Measurements from ENCODE around the gene KCNE1. TPM values are rescaled to one million over a fixed set of nuclear protein-coding genes. Genes with fewer than 3 reads are reported as not detected.
A peak's percentile ranks its signal among the peaks of the same experiment; 100 is the strongest.

Gene KCNE1
- total and polyA plus RNA-seq, 2 of the 13 experiments (the other 11 are each of a cell fraction or from before 2014, with no cell fraction given): 0.35 TPM; not detected in 1

- TF ChIP-seq POGZ (CRISPR knock-in tag; IDR thresholded peaks at IDR 0.05) (peak; percentile 57; the same call in 1 of the 2 replicates), DR1 (CRISPR knock-in tag; IDR thresholded peaks at IDR 0.05) (no peak), ZNF557 (CRISPR knock-in tag; IDR thresholded peaks at IDR 0.05) (no peak), PHB2 (IDR thresholded peaks at IDR 0.05; ENCODE audit: partially characterized antibody) (no peak), BCL6 (CRISPR knock-in tag; IDR thresholded peaks at IDR 0.05) (0 out of 2 replicates have a peak, but pooled peaks have one; percentile 36), NFKB2 (CRISPR knock-in tag; IDR thresholded peaks at IDR 0.05; ENCODE audit: borderline replicate concordance) (peak; percentile 57; the same call in 1 of the 2 replicates), RXRB (CRISPR knock-in tag; IDR thresholded peaks at IDR 0.05; ENCODE audit: borderline replicate concordance) (peak; percentile 52; the same call in 1 of the 2 replicates), MAZ (IDR thresholded peaks at IDR 0.05; ENCODE audit: borderline replicate concordance, low read depth, low read length) (0 out of 2 replicates have a peak, but pooled peaks have one; percentile 47), MAZ (CRISPR knock-in tag; IDR thresholded peaks at IDR 0.05; ENCODE audit: low read depth) (no peak), HMGXB3 (CRISPR knock-in tag; IDR thresholded peaks at IDR 0.05; ENCODE audit: borderline replicate concordance) (no peak), PPARG (CRISPR knock-in tag; conservative IDR thresholded peaks at IDR 0.05) (no peak), ZFP91 (CRISPR knock-in tag; IDR thresholded peaks at IDR 0.05; ENCODE audit: borderline replicate concordance) (peak; percentile 61), ZBTB26 (CRISPR knock-in tag; IDR thresholded peaks at IDR 0.05; ENCODE audit: borderline replicate concordance) (peak; percentile 51; the same call in 1 of the 2 replicates), HNF1B (CRISPR knock-in tag; IDR thresholded peaks at IDR 0.05) (peak; percentile 84), SPEN (CRISPR knock-in tag; IDR thresholded peaks at IDR 0.05; ENCODE audit: low read depth) (0 out of 2 replicates have a peak, but pooled peaks have one; percentile 28), ZNF607 (CRISPR knock-in tag; IDR thresholded peaks at IDR 0.05; ENCODE audit: borderline replicate concordance) (peak; percentile 50; the same call in 1 of the 2 replicates), MIXL1 (CRISPR knock-in tag; IDR thresholded peaks at IDR 0.05) (0 out of 2 replicates have a peak, but pooled peaks have one; percentile 28), IRF2 (CRISPR knock-in tag; IDR thresholded peaks at IDR 0.05) (0 out of 2 replicates have a peak, but pooled peaks have one; percentile 56), TBP (CRISPR knock-in tag; IDR thresholded peaks at IDR 0.05) (no peak), FOXA3 (CRISPR knock-in tag; IDR thresholded peaks at IDR 0.05) (0 out of 2 replicates have a peak, but pooled peaks have one; percentile 20)
Observed at GRCh38 chr21:34510148-34511142, 1.6 kb downstream of the KCNE1 start (continued).
